Measurements from ENCODE around the gene DCDC2B.
A peak's percentile ranks its signal among the peaks of the same experiment; 100 is the strongest.
"Not testable (repeated sequence)": the region's sequence is repeated elsewhere in the genome, so short reads cannot be mapped to it uniquely, and the experiment has no call there.

The DCDC2B gene

GRCh38 chr1:32208891-32209328 lies at the start of gene DCDC2B:
Gene DCDC2B (plus strand): TSS chr1:32209089. CDS start chr1:32209094, 5 bp downstream.
- no peak for DNase-seq (ENCODE audit: low spot score)

GRCh38 chr1:32159189-32159588 lies 49.7 kb upstream of the DCDC2B start:
- DNase-seq (ENCODE audit: low spot score) = no peak

- no peak for DNase-seq (ENCODE audit: low spot score)
Measured at GRCh38 chr1:32163405-32163804, 45.5 kb upstream of the DCDC2B start.

GRCh38 chr1:32165633-32166032 lies 43.3 kb upstream of the DCDC2B start:
- not testable (repeated sequence) for DNase-seq (ENCODE audit: low spot score)

GRCh38 chr1:32170991-32171390 lies 37.9 kb upstream of the DCDC2B start:
- no peak for DNase-seq (ENCODE audit: low spot score)

GRCh38 chr1:32172621-32173245 lies 36.2 kb upstream of the DCDC2B start:
- no peak for DNase-seq (ENCODE audit: low spot score)

- DNase-seq (ENCODE audit: low spot score) = no peak
Measured at GRCh38 chr1:32178380-32179192, 30.3 kb upstream of the DCDC2B start.

- DNase-seq (ENCODE audit: low spot score) = no peak
Measured at GRCh38 chr1:32179193-32179442, 29.8 kb upstream of the DCDC2B start.

- peak; percentile 91 for DNase-seq (ENCODE audit: low spot score)
Measured at GRCh38 chr1:32179443-32180185, 29.3 kb upstream of the DCDC2B start, which contains the start of gene TXLNA. Gene TXLNA (plus strand): TSS chr1:32179675. CDS start chr1:32180346, 671 bp downstream.

GRCh38 chr1:32180186-32181060 lies 28.5 kb upstream of the DCDC2B start:
- no peak for DNase-seq (ENCODE audit: low spot score)

GRCh38 chr1:32181065-32181464 lies 27.8 kb upstream of the DCDC2B start:
- DNase-seq (ENCODE audit: low spot score) = no peak

GRCh38 chr1:32181563-32181962 lies 27.3 kb upstream of the DCDC2B start:
- DNase-seq (ENCODE audit: low spot score) = no peak

GRCh38 chr1:32182060-32182459 lies 26.8 kb upstream of the DCDC2B start:
- DNase-seq (ENCODE audit: low spot score) = no peak

GRCh38 chr1:32184650-32185049 lies 24.2 kb upstream of the DCDC2B start:
- DNase-seq (ENCODE audit: low spot score) = no peak

- no peak for DNase-seq (ENCODE audit: low spot score)
Measured at GRCh38 chr1:32186077-32186476, 22.8 kb upstream of the DCDC2B start.

GRCh38 chr1:32186491-32186890 lies 22.4 kb upstream of the DCDC2B start:
- no peak for DNase-seq (ENCODE audit: low spot score)

GRCh38 chr1:32187850-32188249 lies 21.0 kb upstream of the DCDC2B start:
- no peak for DNase-seq (ENCODE audit: low spot score)

- no peak for DNase-seq (ENCODE audit: low spot score)
Measured at GRCh38 chr1:32192220-32192948, 16.5 kb upstream of the DCDC2B start.

GRCh38 chr1:32194984-32195383 lies 13.9 kb upstream of the DCDC2B start:
- DNase-seq (ENCODE audit: low spot score) = no peak

GRCh38 chr1:32195531-32195930 lies 13.4 kb upstream of the DCDC2B start:
- no peak for DNase-seq (ENCODE audit: low spot score)

Measured in globus pallidus (tissue), 1 donor.